ENCODE data around the gene CTSZ. TPM values are rescaled to one million over a fixed set of nuclear protein-coding genes. Genes with fewer than 3 reads are reported as not detected.

Gene CTSZ
- total and polyA plus RNA-seq, 2 experiments from 2014 or later = 0.58 to 41.4 TPM

GRCh38 chr20:58990651-58991445 is 16.2 kb downstream of the CTSZ start:
- H3K36me3 Mint-ChIP-seq (ENCODE audit: low read depth) = peaks cover 92% of the 10 kb centered on the region
- H3K27ac ChIP-seq (ENCODE audit: low read depth) = no peak overlapping the region
- H3K36me3 ChIP-seq (ENCODE audit: insufficient read depth) = peaks cover 71% of the 10 kb centered on the region

DNA sequence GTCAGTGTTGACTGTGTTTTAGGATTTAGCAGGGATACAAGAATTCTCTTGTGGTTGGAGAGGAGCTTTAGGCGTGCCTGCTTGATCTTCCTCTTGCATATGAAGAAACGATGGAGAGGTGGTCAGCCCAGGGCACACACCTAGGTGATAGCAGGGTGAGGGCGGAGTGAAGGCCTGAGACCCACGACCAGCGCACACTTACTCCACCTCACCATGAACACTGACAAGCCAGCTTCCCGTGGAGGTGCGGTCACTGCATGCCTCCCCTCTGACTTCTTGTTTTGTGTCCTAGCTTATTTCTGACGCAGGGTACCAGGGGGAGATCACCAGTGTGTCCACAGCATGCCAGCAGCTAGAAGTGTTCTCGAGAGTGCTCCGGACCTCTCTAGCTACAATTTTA is 17.9 kb downstream of the CTSZ start:
- peaks cover 79% of the 10 kb centered on the region for H3K36me3 Mint-ChIP-seq (ENCODE audit: low read depth)
- H3K4me3 Mint-ChIP-seq = no peak overlapping the region
- H3K79me2 ChIP-seq (replicated peaks; ENCODE audit: insufficient read depth) = peaks cover 23% of the 10 kb centered on the region
- TF ChIP-seq, protein P1, sequence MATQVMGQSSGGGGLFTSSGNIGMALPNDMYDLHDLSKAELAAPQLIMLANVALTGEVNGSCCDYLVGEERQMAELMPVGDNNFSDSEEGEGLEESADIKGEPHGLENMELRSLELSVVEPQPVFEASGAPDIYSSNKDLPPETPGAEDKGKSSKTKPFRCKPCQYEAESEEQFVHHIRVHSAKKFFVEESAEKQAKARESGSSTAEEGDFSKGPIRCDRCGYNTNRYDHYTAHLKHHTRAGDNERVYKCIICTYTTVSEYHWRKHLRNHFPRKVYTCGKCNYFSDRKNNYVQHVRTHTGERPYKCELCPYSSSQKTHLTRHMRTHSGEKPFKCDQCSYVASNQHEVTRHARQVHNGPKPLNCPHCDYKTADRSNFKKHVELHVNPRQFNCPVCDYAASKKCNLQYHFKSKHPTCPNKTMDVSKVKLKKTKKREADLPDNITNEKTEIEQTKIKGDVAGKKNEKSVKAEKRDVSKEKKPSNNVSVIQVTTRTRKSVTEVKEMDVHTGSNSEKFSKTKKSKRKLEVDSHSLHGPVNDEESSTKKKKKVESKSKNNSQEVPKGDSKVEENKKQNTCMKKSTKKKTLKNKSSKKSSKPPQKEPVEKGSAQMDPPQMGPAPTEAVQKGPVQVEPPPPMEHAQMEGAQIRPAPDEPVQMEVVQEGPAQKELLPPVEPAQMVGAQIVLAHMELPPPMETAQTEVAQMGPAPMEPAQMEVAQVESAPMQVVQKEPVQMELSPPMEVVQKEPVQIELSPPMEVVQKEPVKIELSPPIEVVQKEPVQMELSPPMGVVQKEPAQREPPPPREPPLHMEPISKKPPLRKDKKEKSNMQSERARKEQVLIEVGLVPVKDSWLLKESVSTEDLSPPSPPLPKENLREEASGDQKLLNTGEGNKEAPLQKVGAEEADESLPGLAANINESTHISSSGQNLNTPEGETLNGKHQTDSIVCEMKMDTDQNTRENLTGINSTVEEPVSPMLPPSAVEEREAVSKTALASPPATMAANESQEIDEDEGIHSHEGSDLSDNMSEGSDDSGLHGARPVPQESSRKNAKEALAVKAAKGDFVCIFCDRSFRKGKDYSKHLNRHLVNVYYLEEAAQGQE (IDR thresholded peaks at IDR 0.05; ENCODE audit: unreplicated experiment) = no peak
- TF ChIP-seq JUNB (IDR thresholded peaks at IDR 0.05; ENCODE audit: unreplicated experiment) (no peak), POLR2AphosphoS5 (IDR thresholded peaks at IDR 0.05; ENCODE audit: low read depth) (no peak), ZNF331 (CRISPR knock-in tag; IDR thresholded peaks at IDR 0.05; ENCODE audit: low read depth) (no peak), CREB1 (CRISPR knock-in tag; IDR thresholded peaks at IDR 0.05; ENCODE audit: low read depth) (no peak), STAT1 (IDR thresholded peaks at IDR 0.05; ENCODE audit: unreplicated experiment) (no peak), EZH2 (IDR thresholded peaks at IDR 0.05; ENCODE audit: low read depth, unreplicated experiment) (no peak), ZNF114 (CRISPR knock-in tag; IDR thresholded peaks at IDR 0.05) (no peak), ETS1 (IDR thresholded peaks at IDR 0.05) (no peak), EZH2phosphoT487 (IDR thresholded peaks at IDR 0.05; ENCODE audit: unreplicated experiment) (no peak)
- TF ChIP-seq, protein P2, sequence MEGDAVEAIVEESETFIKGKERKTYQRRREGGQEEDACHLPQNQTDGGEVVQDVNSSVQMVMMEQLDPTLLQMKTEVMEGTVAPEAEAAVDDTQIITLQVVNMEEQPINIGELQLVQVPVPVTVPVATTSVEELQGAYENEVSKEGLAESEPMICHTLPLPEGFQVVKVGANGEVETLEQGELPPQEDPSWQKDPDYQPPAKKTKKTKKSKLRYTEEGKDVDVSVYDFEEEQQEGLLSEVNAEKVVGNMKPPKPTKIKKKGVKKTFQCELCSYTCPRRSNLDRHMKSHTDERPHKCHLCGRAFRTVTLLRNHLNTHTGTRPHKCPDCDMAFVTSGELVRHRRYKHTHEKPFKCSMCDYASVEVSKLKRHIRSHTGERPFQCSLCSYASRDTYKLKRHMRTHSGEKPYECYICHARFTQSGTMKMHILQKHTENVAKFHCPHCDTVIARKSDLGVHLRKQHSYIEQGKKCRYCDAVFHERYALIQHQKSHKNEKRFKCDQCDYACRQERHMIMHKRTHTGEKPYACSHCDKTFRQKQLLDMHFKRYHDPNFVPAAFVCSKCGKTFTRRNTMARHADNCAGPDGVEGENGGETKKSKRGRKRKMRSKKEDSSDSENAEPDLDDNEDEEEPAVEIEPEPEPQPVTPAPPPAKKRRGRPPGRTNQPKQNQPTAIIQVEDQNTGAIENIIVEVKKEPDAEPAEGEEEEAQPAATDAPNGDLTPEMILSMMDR (conservative IDR thresholded peaks at IDR 0.05; ENCODE audit: low read depth in 2 of 2) = no peak

More at GRCh38 chr20:58990651-58991445, 16.2 kb downstream of the CTSZ start:
- no peak overlapping the region for H3K4me3 ChIP-seq
- Mint-ChIP-seq H3K9me3 (no peaks in the 10 kb centered on the region), H3K27ac (no peak overlapping the region), H3K4me1 (no peaks in the 10 kb centered on the region), H3K4me3 (no peak overlapping the region), H3K27me3 (ENCODE audit: insufficient read depth, low read depth, poor library complexity) (no peaks in the 10 kb centered on the region)
- no peak for TF ChIP-seq CREB1 (CRISPR knock-in tag; IDR thresholded peaks at IDR 0.05; ENCODE audit: low read depth)
- no peak for TF ChIP-seq POLR2AphosphoS5 (IDR thresholded peaks at IDR 0.05; ENCODE audit: low read depth)
- no peak for TF ChIP-seq NANOG (IDR thresholded peaks at IDR 0.05; ENCODE audit: borderline replicate concordance)
- TF ChIP-seq STAT1 (IDR thresholded peaks at IDR 0.05; ENCODE audit: unreplicated experiment) = no peak
- no peak for TF ChIP-seq ZNF114 (CRISPR knock-in tag; IDR thresholded peaks at IDR 0.05)
- no peak for TF ChIP-seq ETS1 (IDR thresholded peaks at IDR 0.05)
- peaks cover 13% of the 10 kb centered on the region; the same call in 1 of the 2 replicates for H4K20me1 ChIP-seq (replicated peaks; ENCODE audit: insufficient read depth)
- H3K4me1 ChIP-seq (ENCODE audit: insufficient read depth) = no peaks in the 10 kb centered on the region
- no peaks in the 10 kb centered on the region for H3F3A ChIP-seq (replicated peaks; ENCODE audit: low read depth)
- no peak overlapping the region for H3K4me2 ChIP-seq
- ATAC-seq (no peak), DNase-seq (ENCODE audit: low spot score) (no peak)
- no peaks in the 10 kb centered on the region for H3K27me3 ChIP-seq (ENCODE audit: insufficient read depth)
- peaks cover 6% of the 10 kb centered on the region for H3K79me2 ChIP-seq (replicated peaks; ENCODE audit: insufficient read depth)
- H3K9me2 ChIP-seq (ENCODE audit: insufficient read depth) = no peaks in the 10 kb centered on the region
- no peak overlapping the region for H2AFZ ChIP-seq

More for the DNA sequence above, 17.9 kb downstream of the CTSZ start:
- H3K27me3 ChIP-seq (ENCODE audit: insufficient read depth) = no peaks in the 10 kb centered on the region
- peaks cover 2% of the 10 kb centered on the region for H3K4me1 ChIP-seq (ENCODE audit: insufficient read depth)
- no peaks in the 10 kb centered on the region for H3F3A ChIP-seq (replicated peaks; ENCODE audit: low read depth)
- Mint-ChIP-seq H3K4me1 (peaks cover 4% of the 10 kb centered on the region), H3K9me3 (no peaks in the 10 kb centered on the region), H3K27me3 (ENCODE audit: insufficient read depth, low read depth, poor library complexity) (no peaks in the 10 kb centered on the region), H3K27ac (no peak overlapping the region)
- H3K27ac ChIP-seq (ENCODE audit: low read depth) = no peak overlapping the region
- H3K4me3 ChIP-seq = no peak overlapping the region
- no peak overlapping the region for H3K4me2 ChIP-seq
- no peaks in the 10 kb centered on the region for H3K9me2 ChIP-seq (ENCODE audit: insufficient read depth)
- ATAC-seq (no peak), DNase-seq (ENCODE audit: low spot score) (no peak)
- peaks cover 61% of the 10 kb centered on the region for H3K36me3 ChIP-seq (ENCODE audit: insufficient read depth)
- peaks cover 24% of the 10 kb centered on the region; the same call in 1 of the 2 replicates for H4K20me1 ChIP-seq (replicated peaks; ENCODE audit: insufficient read depth)
- no peak overlapping the region for H2AFZ ChIP-seq
